Right atrium auricular region (tissue), 2 donors: ENCODE measurements around the gene RNF220. TPM values are rescaled to one million over a fixed set of nuclear protein-coding genes. Genes with fewer than 3 reads are reported as not detected.
"Not testable (repeated sequence)": the region's sequence is repeated elsewhere in the genome, so short reads cannot be mapped to it uniquely, and the experiment has no call there.

Experiments used
- DNase-seq: peaks from one replicate; pipeline ENCODE4 v3.0.0-alpha.2; 2019; ENCODE audit warnings: low spot score
- H3K27ac ChIP-seq, 2 donors: fragments of 200-600 bp; sonication (generic); 1 replicate in 1 of 2; 2 replicates in 1 of 2; pipeline ENCODE4 v1.5.1; 2016 to 2019
- H3K27me3 ChIP-seq, 2 donors: fragments of 200-600 bp; sonication (generic); one replicate each; pipeline versions ENCODE4 v1.5.1 to v1.6.0; 2017 to 2019
- H3K36me3 ChIP-seq: fragments of 200-600 bp; sonication (generic); one replicate; pipeline ENCODE4 v1.5.1; 2016
- H3K4me1 ChIP-seq, 2 donors: fragments of 200-600 bp; sonication (generic); one replicate each; pipeline versions ENCODE4 v1.5.1 to v1.6.0; 2017 to 2019
- H3K4me3 ChIP-seq, 2 donors: fragments of 200-600 bp; sonication (generic); 1 replicate in 1 of 2; 2 replicates in 1 of 2; pipeline ENCODE4 v1.5.1; 2017 to 2019; ENCODE audit warnings: mild to moderate bottlenecking in 1 of 2, moderate library complexity in 1 of 2
- H3K9me3 ChIP-seq, 2 donors: fragments of 200-600 bp; sonication (generic); one replicate each; pipeline ENCODE4 v1.5.1; 2019
- total RNA-seq, 2 donors: library from RNA; depleted of rRNA; stranded (reverse); fragments of >200 nt; gene quantifications; one replicate each; pipeline ENCODE4 v1.1.0, GENCODE V29; 2016
- TF ChIP-seq, protein P1 (sequence below), 2 donors: fragments of 200-600 bp; sonication (generic); IDR thresholded peaks; one replicate each; pipeline ENCODE4 v1.5.1; 2019; ENCODE audit warnings: antibody characterized with exemption in 2 of 2

Gene RNF220
- total RNA-seq, 2 donors from 2014 or later: 76.1 to 91.6 TPM

DNA sequence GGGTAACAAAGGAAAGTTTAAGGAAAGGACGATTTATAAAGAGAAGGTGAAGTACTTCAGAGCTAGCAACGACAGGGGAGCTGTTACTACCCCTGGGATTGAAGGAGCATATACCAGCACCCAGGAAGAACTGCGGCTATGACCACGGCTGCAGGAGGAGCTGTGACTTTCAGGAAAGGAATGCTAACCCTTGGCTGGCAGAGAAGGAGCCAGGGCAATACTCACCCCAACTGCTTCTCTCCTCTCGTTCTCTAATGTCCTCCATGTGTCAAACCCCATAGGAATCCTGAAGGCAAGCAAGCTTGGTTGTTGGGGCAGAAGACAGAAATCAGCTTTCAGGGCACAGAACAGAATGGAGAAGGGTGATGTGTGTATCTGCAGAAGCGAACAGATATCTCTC, 148.7 kb downstream of the RNF220 start:
- no peaks in the 10 kb centered on the region for H3K27me3 ChIP-seq
- H3K27ac ChIP-seq: no peak overlapping the region
- H3K9me3 ChIP-seq: no peaks in the 10 kb centered on the region
- TF ChIP-seq, protein P1, sequence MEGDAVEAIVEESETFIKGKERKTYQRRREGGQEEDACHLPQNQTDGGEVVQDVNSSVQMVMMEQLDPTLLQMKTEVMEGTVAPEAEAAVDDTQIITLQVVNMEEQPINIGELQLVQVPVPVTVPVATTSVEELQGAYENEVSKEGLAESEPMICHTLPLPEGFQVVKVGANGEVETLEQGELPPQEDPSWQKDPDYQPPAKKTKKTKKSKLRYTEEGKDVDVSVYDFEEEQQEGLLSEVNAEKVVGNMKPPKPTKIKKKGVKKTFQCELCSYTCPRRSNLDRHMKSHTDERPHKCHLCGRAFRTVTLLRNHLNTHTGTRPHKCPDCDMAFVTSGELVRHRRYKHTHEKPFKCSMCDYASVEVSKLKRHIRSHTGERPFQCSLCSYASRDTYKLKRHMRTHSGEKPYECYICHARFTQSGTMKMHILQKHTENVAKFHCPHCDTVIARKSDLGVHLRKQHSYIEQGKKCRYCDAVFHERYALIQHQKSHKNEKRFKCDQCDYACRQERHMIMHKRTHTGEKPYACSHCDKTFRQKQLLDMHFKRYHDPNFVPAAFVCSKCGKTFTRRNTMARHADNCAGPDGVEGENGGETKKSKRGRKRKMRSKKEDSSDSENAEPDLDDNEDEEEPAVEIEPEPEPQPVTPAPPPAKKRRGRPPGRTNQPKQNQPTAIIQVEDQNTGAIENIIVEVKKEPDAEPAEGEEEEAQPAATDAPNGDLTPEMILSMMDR (IDR thresholded peaks at IDR 0.05): no peak
- no peak overlapping the region for H3K4me3 ChIP-seq
- no peaks in the 10 kb centered on the region for H3K4me1 ChIP-seq
- DNase-seq: no peak
- H3K36me3 ChIP-seq: no peaks in the 10 kb centered on the region

DNA sequence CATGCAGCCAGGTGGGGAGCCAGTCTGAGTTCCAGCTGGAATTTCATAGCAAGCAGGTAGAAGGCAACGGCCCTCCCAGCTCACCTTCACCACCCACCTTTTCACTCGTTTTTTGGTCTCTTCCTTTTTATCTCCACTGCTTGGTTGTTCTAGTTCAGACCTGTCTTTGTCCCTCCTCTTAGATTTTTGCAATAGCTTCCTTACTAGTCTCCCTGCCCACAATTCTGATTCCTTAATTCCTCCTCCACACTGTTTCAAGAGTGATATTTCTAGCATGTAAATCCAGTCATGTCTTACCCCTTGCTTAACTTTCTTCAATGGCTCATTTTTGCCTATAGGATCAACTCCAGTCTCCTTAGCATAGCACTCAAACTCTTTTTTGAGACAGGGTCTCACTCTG, 149.7 kb downstream of the RNF220 start:
- DNase-seq: no peak
- TF ChIP-seq, protein P1 (IDR thresholded peaks at IDR 0.05): no peak
- no peak overlapping the region for H3K27ac ChIP-seq
- H3K4me1 ChIP-seq: no peaks in the 10 kb centered on the region
- H3K27me3 ChIP-seq: no peaks in the 10 kb centered on the region
- no peaks in the 10 kb centered on the region for H3K9me3 ChIP-seq
- H3K4me3 ChIP-seq: no peak overlapping the region
- no peaks in the 10 kb centered on the region for H3K36me3 ChIP-seq

DNA sequence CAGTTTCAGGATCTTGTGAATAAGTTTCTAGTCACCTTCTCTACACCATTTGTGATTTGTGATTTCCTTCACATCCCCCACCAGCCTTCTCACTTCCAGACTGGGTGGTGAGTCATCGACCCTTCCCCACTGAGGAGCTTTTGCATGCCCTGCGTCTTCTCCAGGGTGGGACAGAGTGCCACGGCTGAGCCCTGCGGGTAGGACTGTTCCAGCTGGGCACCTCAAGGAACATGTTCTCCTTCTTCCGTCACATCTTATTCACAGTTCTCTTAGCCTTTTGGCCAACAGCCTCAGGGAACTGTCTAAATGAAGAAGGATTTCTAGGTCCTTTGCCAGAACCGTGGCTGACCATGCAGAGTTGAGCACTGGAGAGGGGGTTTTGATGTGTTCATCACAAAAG, 152.7 kb downstream of the RNF220 start:
- no peak for DNase-seq
- Histone ChIP-seq H3K4me3 (no peak overlapping the region), H3K27me3 (no peaks in the 10 kb centered on the region), H3K4me1 (no peaks in the 10 kb centered on the region), H3K27ac (no peak overlapping the region), H3K9me3 (no peaks in the 10 kb centered on the region), H3K36me3 (no peaks in the 10 kb centered on the region)
- TF ChIP-seq, protein P1 (IDR thresholded peaks at IDR 0.05): no peak

DNA sequence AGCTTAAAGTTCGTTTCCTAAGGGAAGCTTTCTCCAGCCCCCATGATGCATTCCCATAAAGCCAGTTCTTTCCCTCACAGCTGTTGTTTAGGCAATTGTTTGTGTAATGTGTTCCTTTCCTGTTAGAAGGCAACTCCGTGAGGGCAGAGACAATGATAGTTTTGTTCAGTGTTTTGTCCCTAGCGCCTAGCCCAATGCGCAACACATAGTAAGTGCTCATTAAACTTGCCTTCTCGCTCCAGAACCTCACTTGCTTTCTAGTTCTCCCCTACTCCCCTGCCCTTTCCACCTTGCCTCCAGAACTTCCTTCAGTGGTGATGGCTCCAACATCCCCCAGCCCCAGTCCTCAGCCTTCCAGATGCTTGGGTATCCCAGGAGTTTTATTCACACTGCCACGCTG, 153.8 kb downstream of the RNF220 start:
- no peaks in the 10 kb centered on the region for H3K36me3 ChIP-seq
- H3K9me3 ChIP-seq: no peaks in the 10 kb centered on the region
- no peak for DNase-seq
- H3K4me3 ChIP-seq: no peak overlapping the region
- H3K27ac ChIP-seq: no peak overlapping the region
- H3K4me1 ChIP-seq: no peaks in the 10 kb centered on the region
- TF ChIP-seq, protein P1 (IDR thresholded peaks at IDR 0.05): no peak
- no peaks in the 10 kb centered on the region for H3K27me3 ChIP-seq

DNA sequence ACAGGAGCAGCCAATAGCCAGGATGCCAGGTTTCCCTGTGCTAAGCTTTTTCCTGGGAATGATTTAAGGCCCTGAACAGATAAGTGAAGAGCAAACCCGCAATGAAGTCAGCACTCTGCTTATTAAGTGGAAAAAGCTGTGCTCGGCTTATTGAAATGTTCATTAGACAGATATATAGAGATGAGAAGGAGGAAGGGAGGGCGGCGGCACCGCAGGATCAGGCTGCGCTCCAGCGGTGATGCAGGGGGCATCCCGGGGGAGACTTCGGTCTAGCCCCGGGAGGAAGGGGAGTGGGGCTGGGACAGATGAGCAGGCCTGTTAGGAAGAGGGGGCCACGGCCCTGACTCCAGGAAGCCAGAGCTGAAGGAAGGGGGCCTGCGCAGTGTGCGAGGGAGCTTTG, 154.3 kb downstream of the RNF220 start:
- no peak overlapping the region for H3K27ac ChIP-seq
- no peaks in the 10 kb centered on the region for H3K27me3 ChIP-seq
- H3K9me3 ChIP-seq: no peaks in the 10 kb centered on the region
- H3K4me3 ChIP-seq: no peak overlapping the region
- TF ChIP-seq, protein P1 (IDR thresholded peaks at IDR 0.05): no peak
- DNase-seq: no peak
- no peaks in the 10 kb centered on the region for H3K4me1 ChIP-seq
- no peaks in the 10 kb centered on the region for H3K36me3 ChIP-seq

DNA sequence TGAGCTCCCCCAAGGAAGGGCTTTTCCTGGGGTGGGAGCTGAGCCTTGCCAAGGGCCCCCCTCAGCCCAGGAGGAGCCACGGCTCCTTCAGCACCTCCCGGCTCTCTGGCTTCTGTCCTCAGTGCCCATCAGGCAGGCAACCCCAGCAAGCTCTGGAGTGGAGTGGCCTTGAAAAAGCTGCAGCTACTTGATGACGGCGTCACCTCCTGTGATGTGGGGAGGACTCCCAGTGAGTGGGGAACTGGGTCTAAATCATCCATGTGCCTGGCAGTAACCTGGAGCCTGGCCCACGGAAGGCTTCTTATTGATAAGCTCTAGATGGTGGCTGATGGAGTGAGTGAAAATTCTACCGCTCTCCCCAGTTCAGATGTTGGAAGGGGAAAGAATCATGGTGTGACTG, 154.9 kb downstream of the RNF220 start:
- DNase-seq: no peak
- Histone ChIP-seq H3K4me3 (no peak overlapping the region), H3K9me3 (no peaks in the 10 kb centered on the region), H3K27me3 (no peaks in the 10 kb centered on the region), H3K4me1 (no peaks in the 10 kb centered on the region), H3K27ac (no peak overlapping the region), H3K36me3 (no peaks in the 10 kb centered on the region)
- TF ChIP-seq, protein P1 (IDR thresholded peaks at IDR 0.05): no peak

DNA sequence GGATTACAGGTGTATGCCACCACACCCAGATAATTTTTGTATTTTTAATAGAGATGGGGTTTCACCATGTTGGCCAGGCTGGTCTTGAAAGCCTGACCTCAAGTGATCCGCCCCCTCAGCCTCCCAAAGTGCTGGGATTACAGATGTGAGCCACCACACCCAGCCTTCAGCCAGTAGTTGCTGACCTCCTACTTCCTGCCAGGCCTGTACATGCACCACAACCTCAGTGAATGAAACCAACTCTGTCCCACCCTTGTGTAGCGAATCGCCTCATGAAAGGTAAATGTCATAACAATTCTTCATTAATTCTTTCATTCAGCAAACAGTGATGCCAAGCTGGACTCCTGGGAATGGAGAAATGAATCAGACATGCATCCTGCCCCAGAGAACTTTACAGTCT, 155.6 kb downstream of the RNF220 start:
- not testable (repeated sequence) for H3K4me3 ChIP-seq, H3K4me1 ChIP-seq, H3K9me3 ChIP-seq, H3K36me3 ChIP-seq, H3K27me3 ChIP-seq, H3K27ac ChIP-seq, DNase-seq
